ENCODE measurements around the gene ZAR1.
"Not testable (repeated sequence)": the region's sequence is repeated elsewhere in the genome, so short reads cannot be mapped to it uniquely, and the experiment has no call there.

ZAR1 gene

GRCh38 chr4:48490012-48490679 lies at the start of gene ZAR1:
Gene ZAR1, plus strand, starts transcription at chr4:48490252. Its CDS starts 40 bp downstream, at chr4:48490292.
- no peak for DNase-seq (ENCODE audit: low read depth in 1 of 2, low spot score in 1 of 2)

GRCh38 chr4:48440914-48441313 lies 49.1 kb upstream of the ZAR1 start:
- DNase-seq (ENCODE audit: low read depth in 1 of 2, low spot score in 1 of 2) = not testable (repeated sequence)

GRCh38 chr4:48445704-48446103 lies 44.3 kb upstream of the ZAR1 start:
- no peak for DNase-seq (ENCODE audit: low read depth in 1 of 2, low spot score in 1 of 2)

GRCh38 chr4:48446642-48447041 lies 43.4 kb upstream of the ZAR1 start:
- DNase-seq (ENCODE audit: low read depth in 1 of 2, low spot score in 1 of 2) = no peak

- DNase-seq (ENCODE audit: low read depth in 1 of 2, low spot score in 1 of 2) = no peak
These were observed 40.9 kb upstream of the ZAR1 start for GRCh38 chr4:48449151-48449550.

GRCh38 chr4:48450740-48451139 lies 39.3 kb upstream of the ZAR1 start:
- no peak for DNase-seq (ENCODE audit: low read depth in 1 of 2, low spot score in 1 of 2)

- not testable (repeated sequence) for DNase-seq (ENCODE audit: low read depth in 1 of 2, low spot score in 1 of 2)
These were observed 38.4 kb upstream of the ZAR1 start for GRCh38 chr4:48451656-48452055.

- DNase-seq (ENCODE audit: low read depth in 1 of 2, low spot score in 1 of 2) = no peak
These were observed 35.5 kb upstream of the ZAR1 start for GRCh38 chr4:48454591-48454990.

- no peak for DNase-seq (ENCODE audit: low read depth in 1 of 2, low spot score in 1 of 2)
These were observed 29.1 kb upstream of the ZAR1 start for GRCh38 chr4:48461000-48461399.

GRCh38 chr4:48462363-48462762 lies 27.7 kb upstream of the ZAR1 start:
- no peak for DNase-seq (ENCODE audit: low read depth in 1 of 2, low spot score in 1 of 2)

- no peak for DNase-seq (ENCODE audit: low read depth in 1 of 2, low spot score in 1 of 2)
These were observed 22.6 kb upstream of the ZAR1 start for GRCh38 chr4:48467442-48467841.

- no peak for DNase-seq (ENCODE audit: low read depth in 1 of 2, low spot score in 1 of 2)
These were observed 22.2 kb upstream of the ZAR1 start for GRCh38 chr4:48467891-48468290.

GRCh38 chr4:48470137-48470536 lies 19.9 kb upstream of the ZAR1 start:
- no peak for DNase-seq (ENCODE audit: low read depth in 1 of 2, low spot score in 1 of 2)

GRCh38 chr4:48470570-48470969 lies 19.5 kb upstream of the ZAR1 start:
- no peak for DNase-seq (ENCODE audit: low read depth in 1 of 2, low spot score in 1 of 2)

- DNase-seq (ENCODE audit: low read depth in 1 of 2, low spot score in 1 of 2) = no peak
These were observed 17.3 kb upstream of the ZAR1 start for GRCh38 chr4:48472794-48473193.

GRCh38 chr4:48475770-48476169 lies 14.3 kb upstream of the ZAR1 start:
- no peak for DNase-seq (ENCODE audit: low read depth in 1 of 2, low spot score in 1 of 2)

- no peak for DNase-seq (ENCODE audit: low read depth in 1 of 2, low spot score in 1 of 2)
These were observed 11.8 kb upstream of the ZAR1 start for GRCh38 chr4:48478273-48478672.

- no peak for DNase-seq (ENCODE audit: low read depth in 1 of 2, low spot score in 1 of 2)
These were observed 8.5 kb upstream of the ZAR1 start for GRCh38 chr4:48481581-48481980.

GRCh38 chr4:48483006-48483776 lies 6.9 kb upstream of the ZAR1 start, which contains the start of gene SLC10A4:
Gene SLC10A4, plus strand, starts transcription at chr4:48483343. Its CDS starts 219 bp downstream, at chr4:48483562.
- no peak for DNase-seq (ENCODE audit: low read depth in 1 of 2, low spot score in 1 of 2)

GRCh38 chr4:48483777-48484493 lies 6.1 kb upstream of the ZAR1 start:
- DNase-seq (ENCODE audit: low read depth in 1 of 2, low spot score in 1 of 2) = no peak

- no peak for DNase-seq (ENCODE audit: low read depth in 1 of 2, low spot score in 1 of 2)
These were observed 5.4 kb upstream of the ZAR1 start for GRCh38 chr4:48484494-48485168.

GRCh38 chr4:48489683-48490011 lies 405 bp upstream of the ZAR1 start:
- DNase-seq (ENCODE audit: low read depth in 1 of 2, low spot score in 1 of 2) = no peak

Data from activated T-helper 1 cell treated with anti-CD3 and anti-CD28 coated beads, Interleukin-2, amount 50 U/mL, for 16 hours (primary cell).